CD1c-positive myeloid dendritic cell (primary cell): ENCODE results near the gene SLC38A2.

Source experiments
- DNase-seq: peaks from one replicate; pipeline ENCODE4 v3.0.0-alpha.2; 2016; ENCODE audit errors: extremely low spot score

The SLC38A2 gene

GRCh38 chr12:46374711-46375110 lies 2.1 kb upstream of the SLC38A2 start:
- no peak for DNase-seq

- DNase-seq = no peak
Observed at GRCh38 chr12:46374310-46374709, 1.7 kb upstream of the SLC38A2 start.

GRCh38 chr12:46373301-46374296 lies 1.0 kb upstream of the SLC38A2 start:
- DNase-seq = peak; percentile 40

- peak; percentile 88 for DNase-seq
Observed at GRCh38 chr12:46371718-46372543, 642 bp downstream of the SLC38A2 start.

GRCh38 chr12:46370792-46371717 lies 1.5 kb downstream of the SLC38A2 start:
- peak; percentile 97 for DNase-seq

GRCh38 chr12:46370380-46370734 lies 2.2 kb downstream of the SLC38A2 start:
- no peak for DNase-seq

GRCh38 chr12:46369474-46370379 lies 2.8 kb downstream of the SLC38A2 start:
- no peak for DNase-seq

- no peak for DNase-seq
Observed at GRCh38 chr12:46369095-46369473, 3.5 kb downstream of the SLC38A2 start.

GRCh38 chr12:46368684-46369083 lies 3.9 kb downstream of the SLC38A2 start:
- DNase-seq = no peak

- no peak for DNase-seq
Observed at GRCh38 chr12:46368138-46368537, 4.4 kb downstream of the SLC38A2 start.

- DNase-seq = peak; percentile 66
Observed at GRCh38 chr12:46367351-46368029, 5.1 kb downstream of the SLC38A2 start.

- DNase-seq = no peak
Observed at GRCh38 chr12:46366771-46367170, 5.8 kb downstream of the SLC38A2 start.

GRCh38 chr12:46365951-46366379 lies 6.6 kb downstream of the SLC38A2 start:
- DNase-seq = no peak

- no peak for DNase-seq
Observed at GRCh38 chr12:46364777-46365580, 7.6 kb downstream of the SLC38A2 start.

- no peak for DNase-seq
Observed at GRCh38 chr12:46364300-46364696, 8.3 kb downstream of the SLC38A2 start.

GRCh38 chr12:46363582-46364299 lies 8.8 kb downstream of the SLC38A2 start:
- no peak for DNase-seq

GRCh38 chr12:46362895-46363581 lies 9.5 kb downstream of the SLC38A2 start:
- DNase-seq = no peak

GRCh38 chr12:46361667-46362034 lies 10.9 kb downstream of the SLC38A2 start:
- no peak for DNase-seq
